Stimulated activated CD8-positive, alpha-beta memory T cell treated with anti-CD3 and anti-CD28 coated beads, Interleukin-12 subunit alpha, Interleukin-12 subunit beta, amount 100 ng/mL, for 4 hours (primary cell): Measurements from ENCODE around the gene PABPN1.
"Not testable (repeated sequence)": the region's sequence is repeated elsewhere in the genome, so short reads cannot be mapped to it uniquely, and the experiment has no call there.

Experiments used
- DNase-seq: peaks from one replicate; pipeline ENCODE4 v3.0.0-alpha.2; 2020; ENCODE audit warnings: low read depth

The PABPN1 gene

GRCh38 chr14:23301288-23301968, 19.8 kb upstream of the PABPN1 start:
- DNase-seq = peak; percentile 98

- DNase-seq = no peak
Observed at GRCh38 chr14:23301969-23302289, 19.3 kb upstream of the PABPN1 start.

- peak; percentile 76 for DNase-seq
Observed at GRCh38 chr14:23302290-23303225, 18.7 kb upstream of the PABPN1 start, which contains the start of gene PPP1R3E. PPP1R3E (minus strand) TSS chr14:23302859; CDS start chr14:23302576, 283 bp downstream.

GRCh38 chr14:23306412-23307145, 14.7 kb upstream of the PABPN1 start, which contains the start of gene BCL2L2:
BCL2L2 (plus strand) TSS chr14:23306833; CDS start chr14:23307768, 935 bp downstream.
- no peak for DNase-seq

- DNase-seq = no peak
Observed at GRCh38 chr14:23307146-23307530, 14.1 kb upstream of the PABPN1 start.

DNA sequence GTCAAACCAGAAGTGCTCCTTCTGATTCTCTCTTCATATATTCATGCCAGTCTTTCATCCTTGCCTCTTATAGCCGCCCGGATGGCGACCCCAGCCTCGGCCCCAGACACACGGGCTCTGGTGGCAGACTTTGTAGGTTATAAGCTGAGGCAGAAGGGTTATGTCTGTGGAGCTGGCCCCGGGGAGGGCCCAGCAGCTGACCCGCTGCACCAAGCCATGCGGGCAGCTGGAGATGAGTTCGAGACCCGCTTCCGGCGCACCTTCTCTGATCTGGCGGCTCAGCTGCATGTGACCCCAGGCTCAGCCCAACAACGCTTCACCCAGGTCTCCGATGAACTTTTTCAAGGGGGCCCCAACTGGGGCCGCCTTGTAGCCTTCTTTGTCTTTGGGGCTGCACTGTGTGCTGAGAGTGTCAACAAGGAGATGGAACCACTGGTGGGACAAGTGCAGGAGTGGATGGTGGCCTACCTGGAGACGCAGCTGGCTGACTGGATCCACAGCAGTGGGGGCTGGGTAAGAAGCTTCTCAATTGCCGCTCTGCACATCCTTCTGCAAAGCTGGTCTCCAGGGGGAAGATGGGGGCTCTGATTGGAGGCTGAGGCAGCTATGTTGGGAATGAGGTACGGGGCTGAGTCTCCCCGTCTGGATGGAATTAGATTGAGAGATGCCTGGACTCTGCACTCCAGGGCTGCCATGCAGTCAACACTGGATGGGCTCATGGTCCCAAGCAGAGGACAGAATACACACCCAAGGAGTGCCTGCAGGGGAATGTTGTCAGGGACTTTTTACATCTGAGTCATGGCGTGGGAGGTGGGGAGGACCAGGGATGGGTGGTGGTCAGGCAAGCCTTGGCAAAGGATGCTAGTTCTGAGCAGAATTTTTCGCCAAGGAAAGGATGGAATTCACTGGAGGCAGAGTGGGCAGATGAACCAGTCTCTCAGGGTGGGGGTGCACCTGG, 13.3 kb upstream of the PABPN1 start:
- DNase-seq = no peak

DNA sequence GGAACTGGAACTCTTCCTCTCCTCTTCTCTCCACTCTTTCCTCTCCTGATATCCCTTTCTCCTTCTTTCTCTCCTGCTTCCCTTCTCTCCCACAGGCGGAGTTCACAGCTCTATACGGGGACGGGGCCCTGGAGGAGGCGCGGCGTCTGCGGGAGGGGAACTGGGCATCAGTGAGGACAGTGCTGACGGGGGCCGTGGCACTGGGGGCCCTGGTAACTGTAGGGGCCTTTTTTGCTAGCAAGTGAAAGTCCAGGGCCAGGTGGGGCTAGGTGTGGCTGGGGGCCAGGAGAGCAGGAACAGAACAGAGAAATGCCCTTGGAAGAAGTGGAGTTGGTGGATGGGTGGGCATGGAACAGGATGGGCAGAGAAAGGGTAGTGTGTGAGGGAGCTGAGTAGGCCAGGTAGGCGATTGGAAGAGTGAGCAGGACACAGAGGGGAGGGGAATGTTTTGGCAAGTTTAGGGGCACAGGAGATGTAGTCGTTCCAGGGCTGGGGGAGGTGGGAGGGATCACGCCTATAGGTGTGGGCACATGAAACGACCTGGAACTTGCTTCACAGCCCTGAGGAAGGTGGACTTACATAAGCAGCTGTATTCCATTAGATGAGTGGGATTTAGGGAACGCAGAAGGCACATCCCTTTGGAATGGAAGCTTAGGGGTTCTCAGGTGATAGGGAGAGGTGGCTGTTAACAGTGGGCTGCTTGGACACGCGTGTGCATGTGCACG, 12.4 kb upstream of the PABPN1 start:
- no peak for DNase-seq

DNA sequence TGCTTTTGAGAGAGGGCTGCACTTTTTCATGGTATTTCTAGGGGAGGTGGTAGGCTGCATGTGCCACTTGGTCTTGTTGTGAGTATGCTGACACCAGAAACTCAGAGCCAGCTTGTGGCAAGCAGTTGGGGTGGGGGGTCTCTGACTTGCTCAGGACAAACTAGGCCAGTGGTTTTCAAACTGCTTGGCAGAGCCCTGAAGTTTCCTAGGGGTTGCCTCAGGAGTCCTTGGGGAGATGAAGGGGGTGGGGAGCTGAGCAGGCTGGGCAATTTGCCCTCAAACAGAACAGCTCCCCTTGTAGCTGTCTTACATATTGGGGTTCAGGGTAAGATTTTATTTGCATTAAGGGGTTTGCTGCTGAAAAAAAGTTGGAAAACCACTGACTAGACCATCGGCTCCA, 10.7 kb upstream of the PABPN1 start:
- no peak for DNase-seq

- no peak for DNase-seq
Observed at GRCh38 chr14:23316300-23316699, 5.0 kb upstream of the PABPN1 start.

- no peak for DNase-seq
Observed at GRCh38 chr14:23319746-23320583, 1.3 kb upstream of the PABPN1 start.

DNA sequence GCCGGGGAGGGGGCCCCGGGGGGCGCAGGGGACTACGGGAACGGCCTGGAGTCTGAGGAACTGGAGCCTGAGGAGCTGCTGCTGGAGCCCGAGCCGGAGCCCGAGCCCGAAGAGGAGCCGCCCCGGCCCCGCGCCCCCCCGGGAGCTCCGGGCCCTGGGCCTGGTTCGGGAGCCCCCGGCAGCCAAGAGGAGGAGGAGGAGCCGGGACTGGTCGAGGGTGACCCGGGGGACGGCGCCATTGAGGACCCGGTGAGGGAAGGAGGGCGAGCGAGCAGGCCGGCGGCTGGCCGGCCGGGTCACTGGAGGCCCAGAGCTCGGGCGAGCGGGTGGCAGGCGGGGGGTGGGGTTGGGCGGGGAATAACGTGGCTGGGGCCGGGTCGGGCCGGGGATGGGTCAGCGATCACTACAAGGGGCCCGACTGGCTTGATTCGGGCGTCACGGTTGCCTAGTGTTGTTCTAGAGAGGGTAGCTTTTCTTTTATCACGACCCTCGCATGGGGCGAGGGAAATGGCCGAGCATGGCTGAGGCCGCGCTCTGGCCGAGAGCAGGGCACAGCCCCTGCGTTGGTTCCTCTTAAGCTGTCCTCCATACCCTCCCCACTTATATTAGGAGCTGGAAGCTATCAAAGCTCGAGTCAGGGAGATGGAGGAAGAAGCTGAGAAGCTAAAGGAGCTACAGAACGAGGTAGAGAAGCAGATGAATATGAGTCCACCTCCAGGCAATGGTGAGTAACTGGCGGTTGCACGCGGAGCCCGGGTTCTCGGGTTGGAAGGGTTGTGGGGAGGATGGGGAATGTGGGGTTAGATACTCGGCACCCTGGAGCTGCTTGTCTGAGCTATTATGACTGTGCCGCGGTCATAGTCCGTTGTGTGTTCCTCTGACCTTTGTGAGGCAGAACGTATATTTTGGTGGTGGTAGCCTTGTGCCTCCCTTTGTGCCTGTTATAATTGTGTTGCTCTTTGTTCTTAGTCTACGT, 603 bp downstream of the PABPN1 start:
- no peak for DNase-seq

- DNase-seq = no peak
Observed at GRCh38 chr14:23322568-23323517, 1.6 kb downstream of the PABPN1 start.

DNA sequence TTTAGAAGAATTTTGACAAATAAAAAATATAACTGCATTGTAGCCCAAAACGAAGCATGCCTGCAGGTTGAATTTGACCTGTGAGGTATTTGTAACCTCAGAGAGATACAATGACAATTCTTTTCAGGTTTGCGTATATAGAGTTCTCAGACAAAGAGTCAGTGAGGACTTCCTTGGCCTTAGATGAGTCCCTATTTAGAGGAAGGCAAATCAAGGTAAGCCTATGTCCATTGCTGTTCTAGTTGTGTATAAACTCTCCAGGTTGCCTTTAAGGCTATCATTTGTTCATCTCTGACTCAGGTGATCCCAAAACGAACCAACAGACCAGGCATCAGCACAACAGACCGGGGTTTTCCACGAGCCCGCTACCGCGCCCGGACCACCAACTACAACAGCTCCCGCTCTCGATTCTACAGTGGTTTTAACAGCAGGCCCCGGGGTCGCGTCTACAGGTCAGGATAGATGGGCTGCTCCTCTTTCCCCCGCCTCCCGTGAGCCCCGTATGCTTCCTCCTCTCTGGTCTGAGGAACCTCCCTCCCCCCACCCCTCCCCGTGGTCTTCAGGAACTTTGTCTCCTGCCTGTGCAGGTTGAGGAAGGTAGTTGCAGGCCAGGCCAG, 2.7 kb downstream of the PABPN1 start:
- no peak for DNase-seq

DNA sequence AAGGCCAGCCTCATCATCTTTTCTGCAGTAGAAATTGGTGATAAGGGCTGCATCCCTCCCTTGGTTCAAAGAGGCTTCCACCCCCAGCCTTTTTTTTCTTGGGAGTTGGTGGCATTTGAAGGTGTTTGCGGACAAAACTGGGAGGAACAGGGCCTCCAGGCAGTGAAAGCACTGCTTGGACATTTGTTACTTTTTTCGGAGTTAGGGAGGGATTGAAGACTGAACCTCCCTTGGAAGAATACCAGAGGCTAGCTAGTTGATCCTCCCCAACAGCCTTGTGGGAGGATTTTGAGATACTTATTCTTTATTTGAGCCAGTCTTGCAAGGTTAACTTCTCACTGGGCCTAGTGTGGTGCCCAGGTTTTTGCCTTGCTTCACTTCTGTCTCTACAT, 3.2 kb downstream of the PABPN1 start:
- DNase-seq = no peak

GRCh38 chr14:23324993-23325392, 3.7 kb downstream of the PABPN1 start:
- DNase-seq = no peak

- DNase-seq = not testable (repeated sequence)
Observed at GRCh38 chr14:23325746-23326145, 4.5 kb downstream of the PABPN1 start.
